GM12801 (cell line): ENCODE measurements around the gene LRTM2.

Experiments used
- TF ChIP-seq, protein P1 (sequence below): IDR thresholded peaks from one replicate; pipeline ENCODE4 v1.5.1; 2011; ENCODE audit warnings: control low read depth; ENCODE audit not compliant: insufficient read length; ENCODE audit errors: extremely low read depth

LRTM2 gene

DNA sequence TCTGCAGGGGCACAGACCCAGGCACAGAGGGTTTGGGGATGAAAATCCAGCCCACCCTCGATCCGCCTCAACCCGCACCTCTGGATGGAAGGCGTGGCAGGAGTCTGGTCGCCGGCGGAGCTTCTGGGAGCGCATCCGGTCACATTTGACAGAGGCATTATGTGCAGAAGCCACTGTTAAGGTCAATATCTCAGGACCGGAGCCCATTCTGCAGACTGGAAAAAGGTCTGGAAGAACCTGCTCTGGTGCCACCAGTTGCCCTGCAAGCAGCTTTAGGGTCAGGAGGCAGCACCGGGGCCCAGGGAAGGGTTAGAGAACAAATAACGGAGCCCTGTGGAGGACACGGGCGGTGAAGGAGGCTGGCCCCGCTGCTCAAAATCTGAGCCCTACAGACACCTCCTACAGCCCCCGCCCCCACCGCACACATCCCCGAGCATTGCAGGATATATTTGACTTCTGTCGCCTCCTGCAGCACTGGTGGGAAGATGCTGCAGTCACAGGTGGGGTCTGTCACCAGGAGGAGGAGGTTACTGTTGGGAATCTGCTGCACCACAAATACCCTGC, 25.1 kb upstream of the LRTM2 start:
- TF ChIP-seq, protein P1, sequence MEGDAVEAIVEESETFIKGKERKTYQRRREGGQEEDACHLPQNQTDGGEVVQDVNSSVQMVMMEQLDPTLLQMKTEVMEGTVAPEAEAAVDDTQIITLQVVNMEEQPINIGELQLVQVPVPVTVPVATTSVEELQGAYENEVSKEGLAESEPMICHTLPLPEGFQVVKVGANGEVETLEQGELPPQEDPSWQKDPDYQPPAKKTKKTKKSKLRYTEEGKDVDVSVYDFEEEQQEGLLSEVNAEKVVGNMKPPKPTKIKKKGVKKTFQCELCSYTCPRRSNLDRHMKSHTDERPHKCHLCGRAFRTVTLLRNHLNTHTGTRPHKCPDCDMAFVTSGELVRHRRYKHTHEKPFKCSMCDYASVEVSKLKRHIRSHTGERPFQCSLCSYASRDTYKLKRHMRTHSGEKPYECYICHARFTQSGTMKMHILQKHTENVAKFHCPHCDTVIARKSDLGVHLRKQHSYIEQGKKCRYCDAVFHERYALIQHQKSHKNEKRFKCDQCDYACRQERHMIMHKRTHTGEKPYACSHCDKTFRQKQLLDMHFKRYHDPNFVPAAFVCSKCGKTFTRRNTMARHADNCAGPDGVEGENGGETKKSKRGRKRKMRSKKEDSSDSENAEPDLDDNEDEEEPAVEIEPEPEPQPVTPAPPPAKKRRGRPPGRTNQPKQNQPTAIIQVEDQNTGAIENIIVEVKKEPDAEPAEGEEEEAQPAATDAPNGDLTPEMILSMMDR: no peak

DNA sequence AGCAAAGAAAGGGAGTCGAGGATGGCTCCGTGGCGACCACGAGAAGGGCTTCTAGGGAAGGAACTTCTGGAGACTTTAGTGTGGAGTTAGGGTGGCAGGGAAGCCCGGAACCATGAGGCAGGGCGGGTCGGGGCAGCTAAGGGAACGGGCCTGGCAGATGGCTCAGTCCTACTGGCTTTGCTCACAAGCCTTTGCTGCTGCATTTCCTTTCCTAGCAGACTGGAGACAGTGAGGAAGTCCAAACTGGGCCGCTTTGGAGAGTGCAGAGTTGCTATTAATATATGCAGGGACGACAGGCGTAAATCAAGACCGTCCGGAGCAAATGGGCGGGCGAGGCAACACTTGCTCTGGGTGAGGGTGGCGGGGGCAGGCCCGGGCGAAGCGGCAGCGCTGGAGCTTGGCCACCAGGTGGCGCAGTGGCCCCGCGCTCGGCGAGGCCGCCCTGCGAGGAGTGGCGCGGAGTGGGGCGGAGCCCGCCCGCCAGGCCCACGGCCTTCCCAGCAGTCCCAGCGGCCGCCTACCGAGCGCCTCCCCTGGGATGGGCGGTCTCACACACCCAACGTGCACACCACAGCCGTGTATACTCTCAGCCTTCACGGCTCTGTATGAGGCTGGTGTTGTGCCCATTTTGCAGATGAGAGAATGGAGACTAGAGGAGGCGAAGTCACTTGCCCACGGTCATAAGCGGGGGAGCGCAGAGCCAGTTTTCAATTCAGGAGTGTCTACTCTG, 24.4 kb upstream of the LRTM2 start:
- TF ChIP-seq, protein P1: no peak

- TF ChIP-seq, protein P1: no peak
Measured at GRCh38 chr12:1796515-1797010, 23.8 kb upstream of the LRTM2 start.

- TF ChIP-seq, protein P1: no peak
Measured at GRCh38 chr12:1797011-1797901, 23.1 kb upstream of the LRTM2 start.

DNA sequence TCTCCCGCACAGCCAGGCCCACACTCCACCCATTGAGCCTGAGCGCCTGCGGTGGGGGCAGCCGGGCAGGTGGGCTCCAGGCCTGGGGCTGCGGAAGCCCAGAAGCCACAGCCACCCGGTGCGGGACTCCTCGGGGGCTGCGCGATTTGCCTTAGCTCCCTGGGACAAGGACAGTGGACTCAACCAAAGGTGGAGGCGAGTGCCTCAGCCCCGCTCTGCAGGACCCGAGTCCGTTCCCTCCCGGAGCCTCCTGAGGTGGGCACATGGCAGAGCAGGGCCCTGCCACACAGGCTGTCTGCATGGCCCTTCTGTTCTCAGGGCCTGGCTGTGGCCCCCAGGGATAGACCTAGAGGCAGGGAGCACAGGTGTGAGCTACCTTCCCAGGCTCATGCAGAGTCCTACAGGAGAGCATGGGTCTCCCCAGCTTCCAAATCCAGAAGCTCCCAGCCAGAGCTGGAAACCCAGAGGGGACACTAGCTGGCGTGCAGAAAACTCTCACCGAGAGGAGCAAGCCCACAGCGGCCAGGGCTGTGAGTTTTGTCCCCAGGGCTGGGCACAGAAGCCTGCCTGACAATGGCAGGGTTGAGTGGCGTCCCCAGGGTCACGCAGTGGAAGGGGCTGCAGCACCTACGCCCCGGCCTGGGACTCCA, 22.2 kb upstream of the LRTM2 start:
- TF ChIP-seq, protein P1: no peak

DNA sequence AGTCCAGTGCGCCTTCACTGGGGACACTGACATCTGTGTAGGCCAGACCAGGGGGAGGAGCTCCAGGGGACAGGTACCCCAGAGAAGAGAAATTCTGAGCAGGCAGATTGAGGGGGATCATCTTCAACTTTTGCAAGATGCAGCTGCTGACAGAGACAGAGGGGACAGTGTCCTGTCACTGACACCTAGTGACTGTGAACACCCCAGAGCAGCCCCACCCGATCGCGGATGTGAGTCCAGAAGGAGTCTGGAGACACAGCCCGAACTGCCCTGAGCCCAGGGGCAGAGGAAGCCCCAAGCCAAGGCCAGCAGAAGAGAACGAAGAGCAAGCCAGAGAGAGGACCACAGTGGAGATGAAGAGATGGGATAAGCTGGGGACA, 21.7 kb upstream of the LRTM2 start:
- TF ChIP-seq, protein P1: no peak
